Stimulated activated CD8-positive, alpha-beta memory T cell treated with anti-CD3 and anti-CD28 coated beads, Interleukin-4, amount 100 ng/mL, for 48 hours (primary cell): ENCODE measurements around the gene SNX15.

Experiments
- DNase-seq: peaks from one replicate; pipeline ENCODE4 v3.0.0-alpha.2; 2020

The SNX15 gene

GRCh38 chr11:65058419-65059054 lies 31.3 kb downstream of the SNX15 start, which contains the start of gene NAALADL1:
Gene NAALADL1, minus strand, starts transcription at chr11:65058553. Its CDS starts 32 bp downstream, at chr11:65058521.
- DNase-seq: no peak

GRCh38 chr11:65059523-65059922 lies 32.3 kb downstream of the SNX15 start:
- no peak for DNase-seq

DNA sequence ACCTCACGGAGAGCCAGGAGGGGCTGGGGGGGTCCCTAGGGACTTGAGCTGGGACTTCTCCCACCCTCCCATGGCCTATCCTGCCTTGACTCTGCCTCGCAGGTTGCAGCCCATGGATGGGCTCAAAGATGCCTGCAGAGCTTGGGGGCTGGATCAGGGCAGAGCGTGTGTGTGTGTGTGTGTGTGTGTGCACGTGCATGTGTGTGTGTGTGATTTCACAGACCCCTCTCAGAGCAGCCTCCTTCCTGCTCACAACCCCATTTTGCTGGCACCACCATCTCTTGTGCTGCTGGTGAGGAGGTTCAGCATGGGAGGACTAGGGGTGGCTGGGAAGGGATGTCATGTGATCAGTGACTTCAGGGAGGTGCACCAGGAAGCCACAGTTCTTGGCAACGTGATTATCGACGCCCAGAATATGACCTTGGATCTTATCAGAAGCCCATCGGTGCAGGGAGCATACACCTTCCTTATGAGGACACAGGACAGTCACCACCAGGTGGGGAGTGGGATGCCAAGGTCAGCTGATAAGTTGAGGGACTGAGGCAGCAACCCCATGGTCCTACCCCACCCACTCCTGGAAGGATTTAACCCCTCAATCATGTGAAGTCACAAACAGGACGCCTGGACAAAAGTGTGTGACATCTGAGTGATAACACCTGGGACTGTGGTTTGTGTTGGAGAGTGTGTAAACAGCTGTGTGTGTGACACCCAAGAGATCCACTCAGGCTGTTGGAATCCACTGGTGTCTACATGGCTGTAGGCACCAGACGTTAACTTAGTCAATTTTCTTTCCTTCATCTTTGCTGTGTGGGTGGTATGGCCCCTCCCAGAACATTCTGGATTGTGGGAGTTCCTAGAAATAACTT lies 33.0 kb downstream of the SNX15 start:
- DNase-seq: no peak

GRCh38 chr11:65060913-65061408 lies 33.7 kb downstream of the SNX15 start:
- no peak for DNase-seq

DNA sequence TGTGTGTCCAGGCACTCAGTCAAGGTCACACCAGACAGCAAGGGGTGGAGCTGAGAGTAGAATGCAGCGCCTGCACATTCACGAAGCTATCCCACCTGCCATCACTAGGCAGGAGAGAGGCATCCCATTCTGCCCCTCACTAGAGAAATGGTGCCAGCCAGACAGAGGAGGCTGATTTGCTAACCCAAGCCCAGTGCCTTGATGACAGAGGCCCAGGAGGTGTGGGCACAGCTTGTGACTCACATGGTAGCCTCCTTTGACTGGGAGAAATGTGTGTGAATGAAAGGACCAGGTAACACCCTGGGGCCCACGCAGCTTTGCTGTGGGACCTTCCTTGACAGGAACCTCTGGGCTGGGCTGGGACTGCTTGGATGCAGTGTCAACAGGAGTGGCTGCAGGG lies 36.3 kb downstream of the SNX15 start:
- DNase-seq: no peak

- DNase-seq: no peak
These were observed 37.6 kb downstream of the SNX15 start for GRCh38 chr11:65064847-65065240.

DNA sequence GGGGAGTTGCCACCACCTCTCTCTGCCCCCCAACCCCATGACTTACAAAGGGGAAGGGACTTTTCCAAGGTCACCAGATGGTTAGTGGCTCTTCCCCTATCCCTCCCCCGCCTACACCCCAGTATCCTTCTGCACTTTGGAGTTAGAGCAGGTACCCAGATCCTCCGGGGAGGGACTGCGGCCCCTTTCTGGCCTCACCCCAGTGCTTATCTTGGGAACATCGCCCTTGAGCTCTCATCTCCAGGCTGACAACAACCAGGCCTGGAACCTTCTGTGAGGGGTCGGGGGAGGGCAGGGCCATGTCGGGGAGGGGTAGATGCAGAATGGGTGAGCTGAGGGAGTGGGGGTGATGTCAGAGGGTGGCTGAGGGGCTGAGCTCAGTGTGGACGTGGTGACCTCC lies 38.6 kb downstream of the SNX15 start:
- no peak for DNase-seq

DNA sequence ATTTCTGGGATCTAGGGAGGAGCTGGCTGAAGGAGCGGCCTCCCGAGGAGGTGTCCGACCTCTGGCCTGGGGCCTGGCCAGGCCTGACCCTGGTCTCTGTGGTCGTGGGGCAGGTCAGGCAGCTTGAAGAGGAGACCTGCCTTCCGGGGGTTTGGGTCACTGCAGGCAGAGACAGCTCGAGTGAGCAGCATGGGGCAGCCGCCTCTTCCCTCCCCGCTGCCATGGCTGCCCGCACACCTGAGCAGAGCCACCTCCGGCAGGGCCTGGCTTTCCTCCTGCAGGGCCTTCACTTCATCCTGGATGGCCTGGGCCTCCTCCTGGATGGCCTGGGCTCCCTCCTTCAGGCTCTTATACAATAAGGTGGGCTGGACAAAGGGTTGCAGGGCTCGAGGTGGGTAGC lies 39.1 kb downstream of the SNX15 start:
- DNase-seq: no peak

- DNase-seq: no peak
These were observed 39.6 kb downstream of the SNX15 start for GRCh38 chr11:65066805-65067291.

DNA sequence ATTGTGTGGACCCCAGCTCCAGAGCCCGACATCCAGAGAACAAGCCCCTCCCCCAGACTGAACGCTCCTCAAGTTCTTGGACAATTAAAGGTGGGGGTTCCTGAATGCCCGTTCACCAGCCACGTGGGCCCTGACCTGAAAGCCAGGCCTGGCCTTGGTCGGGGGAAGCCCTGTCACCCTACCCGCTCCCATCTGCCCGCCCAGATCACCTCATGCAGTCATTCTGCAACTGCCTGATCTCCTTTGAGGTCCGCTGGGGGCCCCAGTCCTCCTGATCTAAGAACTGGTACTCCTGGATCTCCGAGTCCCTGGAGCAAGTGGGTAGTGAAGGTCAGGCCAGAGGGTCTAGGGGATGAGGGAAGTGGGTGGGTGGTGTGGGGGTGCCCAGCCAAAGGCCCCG lies 40.2 kb downstream of the SNX15 start:
- no peak for DNase-seq

DNA sequence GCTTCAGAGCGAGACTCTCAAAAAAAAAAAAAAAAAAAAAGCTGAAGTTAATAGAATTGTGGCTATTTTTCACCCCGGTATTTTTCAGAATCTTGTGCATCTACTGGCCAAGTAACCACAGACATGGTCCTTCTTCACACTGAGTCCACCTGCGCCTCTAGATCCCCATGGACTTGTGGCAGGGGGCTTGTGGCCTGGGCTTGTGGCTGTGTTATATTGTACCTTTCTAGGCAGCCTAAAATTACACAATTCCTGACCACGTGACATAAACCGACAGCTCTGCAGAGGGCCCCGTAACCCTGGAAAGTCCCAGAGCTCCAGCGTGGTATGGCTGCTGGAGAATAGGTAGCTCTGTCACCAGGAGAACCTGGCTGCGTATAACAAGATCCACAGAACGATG lies 42.0 kb downstream of the SNX15 start:
- no peak for DNase-seq

DNA sequence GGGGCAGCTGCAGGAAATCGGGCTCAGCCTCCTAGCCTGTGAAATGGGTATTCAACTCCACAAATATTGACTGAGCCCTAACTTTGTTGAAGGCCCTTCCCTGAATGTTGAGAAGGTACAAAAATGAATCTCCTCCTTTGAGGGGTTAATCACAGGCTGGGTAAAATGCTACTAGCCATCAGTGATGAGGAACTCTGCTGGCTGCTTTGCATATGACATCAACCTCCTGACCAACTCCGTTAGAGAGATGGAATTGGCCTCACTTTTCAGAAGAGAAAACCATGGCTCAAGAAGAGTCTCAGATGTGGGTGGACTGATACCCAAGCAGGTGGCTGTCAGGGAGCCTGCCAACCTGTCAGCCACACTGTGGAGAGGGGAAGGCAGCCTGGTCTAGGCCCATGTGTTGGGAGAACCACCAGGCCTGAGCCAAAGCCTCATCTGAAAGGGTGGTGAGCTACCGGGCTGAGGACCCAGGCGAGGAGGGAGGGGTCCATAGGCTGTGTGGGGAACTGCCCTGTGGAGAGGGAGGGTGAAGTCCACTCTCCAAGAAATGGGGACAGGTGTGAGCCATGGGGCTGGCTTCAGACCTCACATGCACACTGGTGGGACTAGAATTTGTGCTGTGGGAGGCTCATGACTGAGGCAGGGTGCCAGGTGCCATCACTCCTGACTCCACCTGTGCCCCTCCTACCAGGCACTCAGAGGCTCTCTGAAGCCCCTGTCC lies 44.8 kb downstream of the SNX15 start:
- no peak for DNase-seq

DNA sequence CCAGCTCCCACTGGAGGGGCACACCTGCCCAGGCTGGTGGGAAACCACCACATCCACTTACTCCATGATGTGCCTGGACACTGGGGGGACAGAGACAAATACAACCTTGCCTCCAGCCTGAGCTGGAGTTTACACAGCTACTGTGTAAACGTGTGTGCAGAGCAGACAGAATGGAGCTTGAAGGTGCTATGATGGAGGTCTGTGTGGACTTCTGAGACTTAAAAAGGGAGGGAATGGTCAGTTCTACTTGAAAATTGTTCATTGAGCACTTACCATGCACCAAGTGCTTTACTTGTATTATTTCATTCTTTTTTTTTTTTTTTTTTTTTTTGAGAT lies 45.4 kb downstream of the SNX15 start:
- DNase-seq: no peak

- DNase-seq: no peak
These were observed 50.2 kb downstream of the SNX15 start for GRCh38 chr11:65077451-65077850.

- peak; percentile 78 for DNase-seq
These were observed 50.9 kb downstream of the SNX15 start for GRCh38 chr11:65078151-65078550.

DNA sequence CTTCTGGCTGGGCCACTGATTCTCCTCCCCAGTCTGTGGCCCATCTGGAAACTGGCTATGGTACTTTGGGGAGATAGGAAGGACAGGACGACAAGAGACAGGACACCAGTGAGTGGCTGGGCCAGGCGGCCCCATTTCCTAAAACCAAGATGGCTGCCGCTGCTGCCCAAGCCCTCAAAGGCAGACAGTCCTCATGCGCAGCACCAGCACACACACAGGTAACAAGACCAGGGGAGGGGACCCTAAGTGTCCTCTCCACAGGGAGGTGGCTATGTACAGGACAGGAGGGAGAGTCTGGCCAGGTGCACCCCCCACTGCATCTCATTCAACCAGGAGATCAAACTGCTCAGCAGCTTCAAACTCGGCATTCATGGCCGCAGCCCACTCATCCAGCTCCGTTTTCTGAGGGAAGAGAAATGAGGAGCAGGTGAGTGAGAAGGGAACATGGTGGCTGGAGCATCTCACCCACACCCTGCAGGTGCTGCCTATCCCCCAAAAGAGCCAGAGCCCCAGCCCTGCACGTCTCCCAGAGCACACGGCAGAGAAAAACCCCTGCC lies 51.6 kb downstream of the SNX15 start:
- no peak for DNase-seq

GRCh38 chr11:65083134-65083833 lies 56.0 kb downstream of the SNX15 start:
- no peak for DNase-seq

DNA sequence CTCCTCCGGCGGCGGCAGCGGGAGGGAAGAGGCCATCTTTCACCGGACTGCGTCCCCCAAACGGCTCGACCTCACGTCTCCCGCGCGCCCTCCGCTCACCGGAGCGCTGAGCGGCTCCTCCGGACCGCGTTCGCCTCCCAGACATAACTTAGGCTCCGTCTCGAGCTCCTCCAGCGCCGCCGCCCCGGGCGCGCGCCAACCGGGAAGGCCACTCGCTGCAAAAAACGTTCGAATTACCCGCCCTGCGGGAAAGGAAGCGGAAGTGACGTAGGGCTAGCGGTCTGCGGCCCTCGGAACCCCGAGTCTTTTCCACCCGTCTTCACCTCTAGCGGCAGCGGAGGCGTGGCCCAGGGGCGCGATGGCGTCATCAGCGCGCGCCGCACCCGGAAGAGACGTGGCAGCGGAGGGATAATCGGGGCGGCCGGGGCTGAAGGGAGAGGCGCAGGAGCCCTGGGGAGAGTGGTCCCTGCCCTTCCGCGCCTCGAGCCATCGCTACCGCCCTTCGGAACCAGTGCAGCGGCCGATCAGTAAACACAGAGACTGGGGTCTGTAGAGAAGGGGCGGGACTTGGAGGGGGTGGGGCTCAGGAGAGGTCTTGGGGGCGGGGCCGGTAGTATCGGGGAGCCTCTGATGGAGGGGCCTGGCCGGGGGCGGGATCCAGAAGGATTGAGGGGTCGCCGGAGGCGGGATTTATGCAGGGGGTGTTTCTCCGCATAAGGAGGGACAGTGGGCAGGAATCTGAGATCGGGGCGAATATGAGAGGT lies 56.8 kb downstream of the SNX15 start, which contains the start of the genes CDCA5 and ZFPL1:
Gene CDCA5, minus strand, starts transcription at position 207 of the 764 bp plus-strand sequence. Its CDS starts 62 bp downstream, at position 145.
Gene ZFPL1, plus strand, starts transcription at position 389 of the 764 bp plus-strand sequence. CDS start 477 bp downstream, outside the sequence.
- DNase-seq: peak; percentile 99

DNA sequence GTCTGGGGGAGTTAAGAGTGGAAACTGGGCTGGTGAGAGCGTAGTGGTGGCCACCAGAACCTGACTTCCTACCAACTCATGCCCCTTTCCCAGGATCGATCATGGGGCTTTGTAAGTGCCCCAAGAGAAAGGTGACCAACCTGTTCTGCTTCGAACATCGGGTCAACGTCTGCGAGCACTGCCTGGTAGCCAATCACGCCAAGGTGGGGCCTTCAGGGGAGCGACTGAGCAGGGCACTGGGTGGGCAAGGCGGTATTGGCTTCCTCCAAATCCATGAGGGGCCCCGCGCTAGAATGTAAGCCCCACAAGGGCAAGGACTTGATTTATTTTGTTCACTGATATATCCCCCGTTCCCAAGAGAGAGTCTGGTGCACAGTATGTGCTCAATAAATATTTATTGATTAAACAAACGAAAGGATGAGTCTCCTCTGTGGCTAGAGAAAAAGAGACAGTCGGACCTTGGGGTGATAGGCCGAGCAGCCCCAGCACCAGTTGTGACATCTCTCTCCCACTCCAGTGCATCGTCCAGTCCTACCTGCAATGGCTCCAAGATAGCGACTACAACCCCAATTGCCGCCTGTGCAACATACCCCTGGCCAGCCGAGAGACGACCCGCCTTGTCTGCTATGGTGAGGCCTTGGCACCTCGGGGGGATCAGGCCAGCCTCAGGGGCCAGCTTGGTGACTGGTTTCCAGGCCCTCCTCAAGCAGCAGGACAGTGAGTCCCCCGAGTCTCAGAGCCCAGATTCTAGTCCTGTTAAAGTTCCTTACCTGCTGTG lies 57.5 kb downstream of the SNX15 start:
- DNase-seq: no peak

DNA sequence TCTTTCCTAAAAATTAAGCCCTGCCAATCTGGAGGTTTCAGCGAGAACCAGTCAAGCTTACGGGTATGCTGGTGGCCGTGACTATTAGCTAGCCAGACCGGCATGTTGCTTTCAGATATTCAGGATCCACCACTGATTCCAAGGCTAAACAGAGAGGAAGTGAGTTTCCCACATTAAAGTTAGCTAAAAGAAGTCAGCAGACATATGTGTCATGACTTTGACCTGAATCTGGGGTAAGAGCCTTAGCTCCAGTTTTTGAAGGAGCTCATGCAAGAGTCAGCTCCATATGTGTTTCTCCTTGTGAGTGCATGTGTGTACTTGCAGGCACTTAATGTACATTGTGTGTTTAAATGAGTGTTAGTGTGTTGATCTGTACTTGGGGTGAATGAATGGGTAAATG lies 58.2 kb downstream of the SNX15 start:
- no peak for DNase-seq

- no peak for DNase-seq
These were observed 59.6 kb downstream of the SNX15 start for GRCh38 chr11:65086809-65087208.
